Bronchial epithelial cell (primary cell): ENCODE measurements around the gene POGK. TPM values are rescaled to one million over a fixed set of nuclear protein-coding genes. Genes with fewer than 3 reads are reported as not detected.
A peak's percentile ranks its signal among the peaks of the same experiment; 100 is the strongest.

ENCODE experiments used
- DNase-seq: peaks from one replicate; pipeline ENCODE4 v3.0.0-alpha.2; 2010; ENCODE audit warnings: low read depth
- FAIRE-seq: peaks from 2 replicates; lab custom pipeline; 2011; peaks lifted over from hg19 to GRCh38; lab: Jason Lieb, UNC
- H3K27me3 ChIP-seq: 2 replicates; pipeline ENCODE4 v1.5.1; 2011; ENCODE audit warnings: low read length; ENCODE audit not compliant: control insufficient read depth, insufficient read depth
- H3K36me3 ChIP-seq: 2 replicates; pipeline ENCODE4 v1.5.1; 2011; ENCODE audit warnings: low read length; ENCODE audit not compliant: control insufficient read depth, insufficient read depth
- H3K4me3 ChIP-seq: 2 replicates; pipeline ENCODE4 v1.5.1; 2011; ENCODE audit warnings: mild to moderate bottlenecking, low read depth, low read length, control low read depth
- total RNA-seq: library from RNA; depleted of rRNA; stranded (reverse); fragments of >200 nt; gene quantifications from 2 replicates; pipeline ENCODE4 v1.2.1, GENCODE V29; 2014
- TF ChIP-seq, protein P1 (sequence below): IDR thresholded peaks from 2 replicates; pipeline ENCODE4 v1.5.1; 2011; ENCODE audit warnings: mild to moderate bottlenecking, moderate library complexity, low read length, control low read depth, inconsistent platforms; ENCODE audit not compliant: insufficient read depth, severe bottlenecking

Gene POGK
- total RNA-seq, 1 donor from 2014 or later = 32.4 TPM

DNA sequence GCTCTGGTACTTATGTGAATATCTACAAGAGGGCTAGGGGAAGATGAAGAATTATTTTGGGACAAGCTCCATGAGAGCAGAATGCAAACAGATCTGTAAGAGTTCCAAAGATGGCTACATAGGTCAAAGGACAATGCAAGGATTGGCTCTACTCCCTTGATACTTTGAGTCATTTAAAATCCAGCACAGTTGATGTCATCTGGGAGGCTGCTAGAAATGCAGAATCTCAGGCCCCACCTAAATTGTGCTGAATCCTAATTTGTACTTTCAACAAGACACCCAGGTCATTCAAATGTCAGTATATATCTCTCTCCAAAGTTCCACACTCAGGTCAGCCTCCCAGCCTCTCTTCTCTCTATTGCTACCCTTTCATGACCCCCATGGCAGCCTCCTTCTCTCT lies 60.5 kb downstream of the POGK start:
- DNase-seq = no peak
- no peaks in the 10 kb centered on the region for H3K36me3 ChIP-seq
- FAIRE-seq = peak; percentile 28
- TF ChIP-seq, protein P1, sequence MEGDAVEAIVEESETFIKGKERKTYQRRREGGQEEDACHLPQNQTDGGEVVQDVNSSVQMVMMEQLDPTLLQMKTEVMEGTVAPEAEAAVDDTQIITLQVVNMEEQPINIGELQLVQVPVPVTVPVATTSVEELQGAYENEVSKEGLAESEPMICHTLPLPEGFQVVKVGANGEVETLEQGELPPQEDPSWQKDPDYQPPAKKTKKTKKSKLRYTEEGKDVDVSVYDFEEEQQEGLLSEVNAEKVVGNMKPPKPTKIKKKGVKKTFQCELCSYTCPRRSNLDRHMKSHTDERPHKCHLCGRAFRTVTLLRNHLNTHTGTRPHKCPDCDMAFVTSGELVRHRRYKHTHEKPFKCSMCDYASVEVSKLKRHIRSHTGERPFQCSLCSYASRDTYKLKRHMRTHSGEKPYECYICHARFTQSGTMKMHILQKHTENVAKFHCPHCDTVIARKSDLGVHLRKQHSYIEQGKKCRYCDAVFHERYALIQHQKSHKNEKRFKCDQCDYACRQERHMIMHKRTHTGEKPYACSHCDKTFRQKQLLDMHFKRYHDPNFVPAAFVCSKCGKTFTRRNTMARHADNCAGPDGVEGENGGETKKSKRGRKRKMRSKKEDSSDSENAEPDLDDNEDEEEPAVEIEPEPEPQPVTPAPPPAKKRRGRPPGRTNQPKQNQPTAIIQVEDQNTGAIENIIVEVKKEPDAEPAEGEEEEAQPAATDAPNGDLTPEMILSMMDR = no peak
- no peaks in the 10 kb centered on the region for H3K27me3 ChIP-seq
- no peak overlapping the region for H3K4me3 ChIP-seq

DNA sequence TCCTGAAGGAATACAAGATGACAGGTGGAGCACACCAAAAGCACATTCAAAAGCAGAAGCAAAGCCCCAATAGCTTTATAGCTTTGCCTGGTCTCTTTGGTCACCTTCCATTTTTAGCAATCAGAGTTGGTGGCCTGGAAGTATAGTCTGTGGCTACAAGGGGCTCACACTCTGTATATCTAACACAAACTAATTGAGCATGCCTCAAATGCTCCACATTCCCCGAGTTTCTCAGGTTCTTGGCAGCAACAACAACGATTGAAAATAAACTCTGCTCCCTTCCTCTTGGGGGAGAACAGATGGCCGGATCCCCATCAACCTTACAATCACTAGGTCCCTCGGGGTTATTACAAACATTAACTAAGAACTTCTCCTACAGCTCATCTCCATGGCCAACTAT lies 61.7 kb downstream of the POGK start:
- TF ChIP-seq, protein P1 = no peak
- H3K27me3 ChIP-seq = no peaks in the 10 kb centered on the region
- no peak overlapping the region for H3K4me3 ChIP-seq
- H3K36me3 ChIP-seq = no peaks in the 10 kb centered on the region
- no peak for DNase-seq
- FAIRE-seq = no peak

DNA sequence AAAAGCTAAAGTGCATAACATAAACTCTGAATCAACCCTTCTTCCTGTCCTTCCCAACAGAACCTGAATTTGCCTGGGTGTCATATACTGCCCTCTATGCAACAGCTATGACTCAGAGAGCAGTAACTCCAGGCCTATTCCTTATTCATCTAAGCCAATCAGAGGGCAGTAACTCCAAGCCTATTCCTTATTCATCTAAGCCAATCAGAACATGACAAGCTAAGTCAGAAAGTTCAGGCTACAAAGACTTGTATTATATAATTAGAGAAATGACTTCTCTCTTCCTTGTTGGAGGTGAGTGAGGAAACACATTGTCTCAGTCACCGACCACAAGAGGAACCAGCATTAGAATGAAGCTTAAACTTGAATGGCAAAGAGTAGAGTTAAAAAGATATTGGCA lies 63.0 kb downstream of the POGK start:
- Histone ChIP-seq H3K36me3 (no peaks in the 10 kb centered on the region), H3K27me3 (no peaks in the 10 kb centered on the region), H3K4me3 (no peak overlapping the region)
- TF ChIP-seq, protein P1 = no peak
- FAIRE-seq (no peak), DNase-seq (peak; percentile 92)

DNA sequence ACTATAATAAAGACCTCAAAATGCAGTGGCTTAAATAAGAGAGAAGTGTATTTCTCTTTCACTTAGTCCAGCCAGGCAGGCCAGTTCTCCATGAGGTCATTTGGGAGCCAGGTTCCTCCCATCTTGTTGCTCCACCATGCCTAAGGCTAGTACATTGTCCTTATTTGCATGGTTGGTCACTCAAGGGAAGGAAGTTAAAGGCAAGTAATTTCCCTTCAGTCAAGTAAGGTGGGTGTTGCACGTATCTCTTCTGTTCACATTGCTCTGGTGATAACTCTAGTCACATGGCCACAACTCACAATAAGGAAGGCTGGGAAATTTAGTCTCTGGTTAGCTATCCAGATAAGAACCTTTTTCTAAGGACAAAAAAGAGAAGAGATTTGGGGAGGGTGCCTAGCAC lies 64.0 kb downstream of the POGK start:
- TF ChIP-seq, protein P1 = no peak
- no peak overlapping the region for H3K4me3 ChIP-seq
- no peaks in the 10 kb centered on the region for H3K36me3 ChIP-seq
- DNase-seq (no peak), FAIRE-seq (no peak)
- no peaks in the 10 kb centered on the region for H3K27me3 ChIP-seq

DNA sequence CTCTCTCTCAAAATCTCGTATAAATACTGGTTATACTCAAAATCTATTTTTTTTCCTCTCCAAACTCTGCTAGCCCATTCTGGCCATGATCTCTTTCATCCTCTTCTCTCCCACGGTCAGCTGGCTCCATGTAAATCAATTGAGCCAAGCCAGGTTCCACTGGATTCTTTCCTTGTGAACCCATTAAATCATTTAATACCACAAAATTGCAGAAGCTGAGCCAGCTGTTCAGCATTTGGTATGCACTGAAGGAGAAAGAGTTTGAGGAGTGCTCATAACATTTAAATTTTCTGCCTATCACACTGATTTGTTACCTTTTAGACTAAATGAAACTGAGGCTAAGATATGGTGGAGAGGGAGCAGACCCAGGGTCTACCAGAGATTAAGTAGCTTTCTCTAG lies 65.9 kb downstream of the POGK start:
- TF ChIP-seq, protein P1 = no peak
- Histone ChIP-seq H3K4me3 (no peak overlapping the region), H3K36me3 (no peaks in the 10 kb centered on the region), H3K27me3 (no peaks in the 10 kb centered on the region)
- DNase-seq = no peak
- no peak for FAIRE-seq

DNA sequence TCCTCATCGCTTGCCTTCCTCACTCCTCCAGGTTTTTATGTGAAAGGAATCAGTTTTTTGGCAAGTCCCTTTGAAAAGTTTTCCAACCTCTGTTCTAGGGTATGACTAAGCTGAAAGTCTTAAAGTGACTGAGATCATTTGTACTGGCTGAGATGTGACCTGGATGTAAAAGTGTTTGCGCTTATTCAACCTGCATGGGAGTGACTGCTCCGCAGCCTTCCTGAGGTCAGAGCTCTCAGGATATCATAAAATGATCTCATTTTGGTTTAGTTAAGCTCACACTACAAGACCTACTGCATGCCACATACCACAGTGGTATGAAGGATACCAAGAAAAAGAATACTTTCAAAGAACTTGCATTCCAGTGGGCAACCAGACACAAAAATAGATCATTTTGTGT lies 66.6 kb downstream of the POGK start:
- no peaks in the 10 kb centered on the region for H3K27me3 ChIP-seq
- DNase-seq = peak; percentile 11
- no peak for FAIRE-seq
- TF ChIP-seq, protein P1 = no peak
- H3K4me3 ChIP-seq = no peak overlapping the region
- no peaks in the 10 kb centered on the region for H3K36me3 ChIP-seq

Other genes starting within 250 kb of the POGK start
- gene TADA1, start 36.8 kb downstream of the POGK start, total RNA-seq = 11.6 and 14.7 TPM in 2 replicates
- not detected in 2 replicates for gene ILDR2, start 136.1 kb downstream of the POGK start, total RNA-seq
- not detected in 2 replicates for gene MAEL, start 149.8 kb downstream of the POGK start, total RNA-seq